ENCODE measurements around the gene GRAP.
A peak's percentile ranks its signal among the peaks of the same experiment; 100 is the strongest.

The GRAP gene

DNA sequence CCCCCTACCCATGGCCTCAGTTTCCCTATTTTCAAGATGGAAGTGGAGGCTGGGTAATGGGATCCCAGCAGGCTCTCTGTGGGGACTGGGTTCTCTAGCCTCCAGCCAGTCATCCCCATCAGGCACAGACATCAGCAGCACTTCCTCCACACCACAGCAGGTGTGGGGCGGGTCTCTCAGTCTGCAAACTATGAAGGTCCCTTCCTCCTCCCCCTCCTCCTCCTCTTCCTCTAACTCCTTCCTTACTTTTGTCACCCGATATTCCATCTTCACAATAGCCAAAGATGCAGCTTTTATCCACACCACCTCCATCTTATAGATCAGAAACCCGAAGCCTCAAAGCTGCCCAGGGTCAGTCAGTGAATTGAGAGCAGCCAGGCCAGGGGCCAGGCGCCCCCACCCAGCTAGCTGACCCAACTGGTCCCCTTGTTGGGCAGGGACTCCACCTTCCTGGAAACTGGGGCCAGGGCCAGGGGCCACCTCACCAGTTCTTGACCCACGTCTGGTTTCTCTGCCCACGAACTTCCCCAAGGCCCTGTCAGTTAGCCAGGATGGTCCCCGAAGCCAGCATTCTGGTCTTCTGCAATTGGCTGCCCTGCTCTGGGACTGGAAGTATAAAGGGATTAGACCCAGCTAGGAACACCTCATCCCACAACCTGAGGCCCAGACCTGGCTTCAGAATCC lies 44.7 kb downstream of the GRAP start:
- DNase-seq = no peak

GRCh38 chr17:19000531-19001325 lies 46.0 kb downstream of the GRAP start:
- DNase-seq = no peak

GRCh38 chr17:18999911-19000310 lies 46.8 kb downstream of the GRAP start:
- DNase-seq = no peak

DNA sequence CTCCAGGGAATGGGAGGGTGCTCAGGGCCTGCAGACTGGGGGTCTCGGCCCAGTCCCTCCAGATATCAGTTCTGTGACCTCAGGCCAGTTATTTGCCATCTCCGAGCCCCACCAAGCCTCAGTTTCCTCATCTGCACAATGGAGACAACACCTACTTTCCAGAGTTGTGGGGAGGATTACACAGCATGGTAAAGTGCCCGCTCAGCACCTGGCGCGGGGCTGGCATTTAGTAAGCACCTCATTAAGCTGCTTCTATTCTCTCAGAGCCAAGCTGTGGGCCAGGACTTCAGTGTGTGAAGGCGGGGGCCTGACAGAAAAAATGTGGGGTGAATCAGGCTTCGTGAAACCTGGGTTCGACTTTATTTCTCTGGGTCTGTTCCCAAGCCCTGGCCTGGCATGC lies 47.4 kb downstream of the GRAP start:
- no peak for DNase-seq

GRCh38 chr17:18997650-18998196 lies 49.0 kb downstream of the GRAP start:
- no peak for DNase-seq

DNA sequence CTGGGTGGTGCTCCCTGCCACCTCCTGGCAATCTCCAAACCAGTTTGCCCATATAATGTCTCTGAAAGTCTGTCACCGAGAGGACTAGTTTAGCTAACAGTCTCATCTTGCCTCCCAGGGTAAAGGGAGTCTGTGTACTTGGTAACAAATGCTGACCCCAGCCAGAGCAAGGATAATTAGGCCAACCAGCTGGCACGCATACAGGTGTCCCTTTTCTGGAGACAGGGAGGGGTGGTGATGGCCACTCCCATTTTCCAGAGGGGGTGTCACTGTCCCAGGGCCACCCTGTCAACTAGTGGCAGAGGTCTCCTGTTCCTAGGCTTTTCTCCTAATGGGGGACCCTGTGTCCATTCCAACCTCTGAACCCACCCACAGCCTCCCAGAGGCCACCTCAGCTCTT lies 50.3 kb downstream of the GRAP start:
- no peak for DNase-seq

- no peak for DNase-seq
Measured at GRCh38 chr17:18995220-18995619, 51.5 kb downstream of the GRAP start.

GRCh38 chr17:18994631-18995030 lies 52.1 kb downstream of the GRAP start:
- DNase-seq = no peak

DNA sequence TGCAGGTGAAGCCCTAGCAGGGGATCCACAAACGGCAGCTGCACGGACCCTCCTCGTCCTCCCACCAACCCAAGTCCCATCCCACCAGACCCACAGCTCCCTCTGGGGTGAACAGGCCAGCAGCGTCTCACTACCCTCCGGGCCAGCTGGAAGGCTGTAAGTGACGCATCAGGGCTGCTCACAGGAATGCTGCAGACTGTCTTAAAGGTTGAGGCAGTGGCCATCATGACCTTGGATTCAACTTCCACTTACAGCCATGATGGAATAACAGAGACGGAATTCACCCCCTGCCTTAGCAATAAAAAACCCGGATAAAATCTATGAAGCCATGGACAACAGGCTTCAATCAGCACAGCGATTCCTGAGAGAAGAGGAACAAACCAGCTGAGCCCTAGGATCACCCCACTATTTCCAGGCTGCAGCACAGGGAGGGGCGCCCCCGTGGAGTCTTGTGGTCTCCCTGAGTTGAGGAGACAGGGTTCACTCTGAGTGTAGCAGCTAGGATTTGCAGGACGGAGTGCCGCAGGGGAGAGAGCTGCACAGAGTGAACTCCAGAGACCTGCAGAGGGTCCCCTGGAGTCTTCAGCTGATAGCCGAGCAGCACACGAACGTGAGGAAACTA lies 52.7 kb downstream of the GRAP start:
- no peak for DNase-seq

DNA sequence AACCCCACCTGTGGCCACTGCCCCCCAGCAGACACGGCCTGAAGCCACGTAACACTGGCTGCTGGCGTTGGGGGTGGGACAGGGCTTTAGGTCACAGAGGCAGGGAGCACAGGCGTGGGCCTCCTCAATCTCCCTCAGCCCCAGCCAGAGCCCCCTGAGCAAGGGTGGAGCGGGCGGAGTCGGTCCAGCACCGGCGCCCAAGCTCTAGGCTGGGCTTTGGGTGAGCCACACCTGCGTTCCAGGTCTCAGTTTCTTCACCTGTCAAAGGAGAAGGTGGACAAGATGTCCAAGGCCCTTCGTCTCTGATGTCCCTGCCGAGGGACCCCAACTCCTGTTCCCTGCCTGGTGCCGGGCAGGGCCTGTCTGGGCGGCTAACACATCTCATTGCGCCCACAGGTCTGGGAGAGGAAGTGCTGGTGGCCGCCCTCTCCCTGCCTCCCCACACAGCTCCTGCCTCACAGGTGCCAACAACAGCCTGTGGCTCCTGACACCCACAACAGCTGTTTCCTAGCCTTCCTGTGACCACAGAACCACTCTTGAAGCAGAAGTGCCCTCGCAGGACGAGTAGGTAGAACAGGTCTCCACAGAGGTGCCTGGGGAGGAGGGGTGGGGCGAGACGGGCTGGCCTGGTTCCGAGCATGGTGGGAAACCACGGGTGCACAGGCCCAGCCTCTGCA lies 54.2 kb downstream of the GRAP start:
- peak; percentile 40 for DNase-seq

GRCh38 chr17:18991531-18992315 lies 55.0 kb downstream of the GRAP start:
- DNase-seq = no peak

- no peak for DNase-seq
Measured at GRCh38 chr17:18990331-18990730, 56.4 kb downstream of the GRAP start.

GRCh38 chr17:18988546-18989173 lies 58.1 kb downstream of the GRAP start:
- DNase-seq = no peak

DNA sequence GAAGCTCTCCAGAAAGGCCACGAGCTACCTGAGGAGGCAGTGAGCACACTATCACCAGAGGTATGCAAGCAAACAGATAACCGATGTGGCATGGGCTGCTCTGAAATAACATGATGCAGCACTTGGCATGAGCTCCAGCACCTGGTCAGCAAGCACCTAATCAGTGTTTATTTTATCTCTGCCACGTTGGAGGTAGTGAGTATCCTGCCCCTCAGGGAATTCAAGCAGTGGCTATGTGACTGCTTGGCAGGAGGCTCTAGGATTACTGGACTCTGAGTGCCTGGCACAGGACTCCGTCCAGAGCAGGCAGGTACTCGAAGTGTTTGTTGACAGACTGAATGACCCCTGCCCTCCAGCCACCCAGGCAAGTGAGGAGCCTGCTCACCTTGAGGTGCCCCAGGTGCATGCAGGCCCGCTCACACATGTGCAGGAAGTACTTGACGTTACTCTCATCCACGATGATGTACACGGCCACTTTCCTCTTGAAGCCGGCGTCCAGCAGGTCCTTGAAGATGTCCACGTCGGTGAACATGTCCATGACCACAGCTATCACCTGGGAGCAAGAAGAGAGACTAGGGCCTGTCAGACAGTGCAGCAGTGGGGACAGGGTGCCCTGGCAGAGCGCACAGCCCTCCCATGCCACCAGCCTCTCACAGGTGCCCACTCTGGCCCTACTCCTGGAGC lies 58.8 kb downstream of the GRAP start:
- no peak for DNase-seq

DNA sequence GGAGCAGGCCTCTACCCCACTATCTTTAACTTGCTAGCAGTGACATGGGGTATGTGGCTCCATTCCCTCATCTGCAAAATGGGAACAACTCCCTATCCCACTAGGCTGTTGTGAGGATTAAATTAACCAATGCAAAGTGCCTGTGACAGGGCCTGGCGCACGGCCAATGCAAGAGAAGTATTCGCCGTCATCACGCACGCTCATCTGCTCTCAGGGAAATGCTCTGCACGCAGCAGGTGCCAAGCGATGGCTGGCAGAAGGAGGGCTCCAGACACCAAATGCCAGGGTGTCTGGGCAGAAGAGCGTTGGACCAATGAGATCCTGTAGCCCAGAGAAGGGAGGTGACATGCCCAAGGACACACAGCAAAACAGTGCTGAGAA lies 59.5 kb downstream of the GRAP start:
- no peak for DNase-seq

DNA sequence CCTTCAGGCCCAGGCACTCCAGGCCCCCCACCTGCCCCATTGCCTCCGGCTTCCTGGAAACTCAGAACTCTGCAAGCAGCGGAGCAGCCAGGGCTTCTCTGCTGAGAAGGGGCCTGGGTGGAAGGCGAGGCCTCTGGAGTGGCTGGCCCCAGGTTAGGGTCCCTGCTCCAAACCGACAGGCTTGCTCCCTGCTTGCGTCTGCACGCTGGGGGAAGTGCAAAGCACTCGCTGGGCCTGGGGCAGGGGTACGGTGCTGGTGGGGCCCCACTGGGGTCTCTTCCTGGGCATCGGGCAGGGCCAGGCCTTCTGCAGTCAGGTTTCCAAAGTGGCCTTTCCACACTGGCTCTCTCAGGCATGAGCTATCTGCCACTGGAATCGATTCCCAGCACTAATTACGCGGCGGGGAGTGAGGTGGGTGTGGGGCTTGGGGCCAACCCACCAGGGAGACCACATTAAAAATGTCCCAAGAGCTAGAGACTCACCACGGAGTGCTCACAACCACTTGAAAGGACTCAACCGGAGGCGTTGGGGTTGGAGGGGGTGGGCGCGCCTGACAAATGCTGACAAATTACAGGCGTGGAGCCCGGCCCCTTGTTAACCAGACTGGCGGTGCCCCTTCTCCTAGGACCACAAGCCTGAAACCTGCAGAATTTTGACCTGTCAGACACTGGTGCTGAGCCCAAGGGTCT lies 60.1 kb downstream of the GRAP start:
- DNase-seq = no peak

- DNase-seq = no peak
Measured at GRCh38 chr17:18985475-18985874, 61.3 kb downstream of the GRAP start.

GRCh38 chr17:18984273-18985114 lies 62.3 kb downstream of the GRAP start:
- DNase-seq = no peak

- DNase-seq = no peak
Measured at GRCh38 chr17:18981642-18982424, 64.9 kb downstream of the GRAP start.

Measured in activated CD4-positive, alpha-beta T cell treated with anti-CD3 and anti-CD28 coated beads, Interleukin-10, Interleukin-2, amounts not matched to agents 100 ng/mL and 50 ng/mL, durations not matched to agents 16 hours and 8 hours (primary cell).